NCI-H446 (cell line): ENCODE results near the gene NXPH4.

Source experiments
- DNase-seq, 2 experiments: peaks; one replicate each; lab custom pipeline; 2025; lab: John Stamatoyannopoulos, UW

Gene NXPH4

DNA sequence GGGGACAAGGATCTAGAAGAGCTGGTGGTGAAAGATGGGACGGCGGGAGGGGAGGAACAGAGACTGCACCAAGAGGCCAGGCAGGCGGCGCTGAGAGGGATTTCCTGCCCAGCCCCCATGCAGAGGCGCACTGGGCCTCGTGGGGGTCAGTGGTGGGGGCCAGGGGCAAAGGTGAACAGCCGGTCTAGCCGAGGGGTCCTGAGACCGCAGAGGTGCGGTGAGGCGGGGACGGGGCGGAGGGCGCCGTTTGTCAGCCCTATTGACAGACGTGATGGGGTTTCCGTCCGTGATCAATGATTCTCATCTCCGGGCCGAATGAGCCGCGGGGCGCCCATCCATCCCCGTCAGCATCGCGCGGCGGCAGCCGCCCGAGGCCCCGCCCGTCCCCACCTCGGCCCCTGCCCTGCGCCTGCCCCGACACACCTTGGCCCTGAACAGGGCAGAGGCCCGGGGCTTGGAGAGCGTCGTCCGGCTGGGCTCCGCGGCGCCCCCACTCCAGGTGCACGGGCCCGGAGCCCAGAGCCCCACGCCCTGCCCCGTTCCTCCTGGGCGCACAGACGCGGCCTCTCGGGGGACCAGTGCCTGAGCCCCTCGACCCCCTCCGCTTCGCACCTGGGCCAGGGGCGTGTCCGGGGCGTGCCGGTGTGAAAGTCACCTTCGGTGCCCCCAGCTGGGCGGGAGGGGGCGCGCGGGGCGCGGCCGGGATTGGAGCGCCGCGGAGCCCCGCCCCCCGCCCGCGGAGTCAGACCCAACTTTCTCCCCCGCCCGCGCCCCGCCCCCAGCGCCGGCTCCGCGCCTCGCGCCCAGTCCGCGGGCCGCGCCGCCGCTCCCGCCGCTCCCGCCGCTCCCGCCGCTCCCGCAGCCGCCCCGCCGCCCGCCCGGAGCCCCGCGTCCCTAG, at the start of gene NXPH4:
NXPH4 (plus strand) TSS at position 781 of the 898 bp plus-strand sequence. CDS start 176 bp downstream, outside the sequence.
- DNase-seq, result peak in 1 of 2 experiments; percentile 27

DNA sequence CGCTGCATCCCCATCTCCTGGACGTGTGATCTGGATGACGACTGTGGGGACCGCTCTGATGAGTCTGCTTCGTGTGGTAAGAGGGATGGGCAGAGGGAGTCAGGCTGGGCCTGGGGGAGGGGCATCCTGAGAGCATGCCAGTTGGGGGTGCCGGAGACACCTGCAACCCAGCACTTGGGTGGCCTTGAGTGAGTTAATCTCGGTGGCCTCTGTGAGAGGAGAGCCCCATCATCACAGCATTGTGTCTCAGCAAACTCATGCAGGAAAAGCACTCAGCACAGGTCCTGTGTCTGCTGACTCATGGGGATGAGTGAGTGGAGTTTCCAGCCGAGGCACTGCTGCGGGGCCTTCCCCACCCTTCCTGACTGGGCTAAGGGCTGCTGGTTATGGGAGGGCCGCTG, 49.6 kb upstream of the NXPH4 start:
- DNase-seq, result no peak

DNA sequence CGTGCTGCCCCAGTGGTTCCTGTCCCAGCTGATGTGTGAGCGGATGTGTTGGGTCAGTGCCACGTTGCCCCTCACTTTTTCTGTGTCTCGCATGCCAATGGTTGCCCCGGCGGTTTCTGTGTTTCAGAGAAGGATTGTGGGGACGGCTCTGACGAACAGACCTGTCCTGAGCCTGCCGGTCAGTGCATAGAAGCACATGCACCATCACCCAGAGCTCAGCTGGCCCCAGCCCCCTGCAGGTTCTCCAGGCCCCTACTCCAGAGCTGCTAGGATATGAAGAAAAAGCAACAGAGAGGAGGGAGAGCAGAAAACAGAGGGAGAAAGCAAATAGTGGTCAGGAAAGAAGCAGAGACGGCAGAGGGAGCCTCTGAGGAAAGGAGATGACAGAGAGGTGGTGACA, 48.5 kb upstream of the NXPH4 start:
- DNase-seq, result no peak

DNA sequence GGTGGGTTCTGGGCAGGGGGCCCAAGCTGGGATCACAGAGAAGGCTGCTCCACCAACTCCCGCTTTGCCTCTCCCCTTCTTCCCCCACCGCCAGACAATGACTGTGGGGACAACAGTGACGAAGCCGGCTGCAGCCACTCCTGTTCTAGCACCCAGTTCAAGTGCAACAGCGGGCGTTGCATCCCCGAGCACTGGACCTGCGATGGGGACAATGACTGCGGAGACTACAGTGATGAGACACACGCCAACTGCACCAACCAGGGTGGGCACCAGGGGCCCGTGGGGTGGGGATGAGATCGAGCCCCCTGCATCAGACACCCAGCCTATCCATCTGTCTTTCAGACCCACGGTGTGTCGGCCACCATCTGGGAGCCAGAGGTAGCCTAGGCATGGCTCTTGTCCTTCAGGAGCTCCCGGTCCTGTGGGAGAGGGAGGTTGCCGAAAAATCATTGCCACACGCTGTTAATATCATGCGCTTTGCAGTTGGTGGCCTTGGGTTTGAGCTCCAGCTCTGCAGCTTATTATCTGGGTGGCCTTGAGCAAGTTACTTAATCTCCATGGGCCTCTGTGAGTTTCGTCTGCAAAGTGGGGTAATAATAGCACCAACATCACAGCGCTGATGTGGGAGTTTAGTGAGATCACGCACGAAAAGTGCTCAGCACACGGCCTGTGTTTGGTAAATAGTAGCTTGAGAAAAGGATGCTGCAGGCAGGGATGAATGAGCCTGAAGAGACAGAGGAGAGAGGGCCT, 47.4 kb upstream of the NXPH4 start:
- DNase-seq, result no peak

DNA sequence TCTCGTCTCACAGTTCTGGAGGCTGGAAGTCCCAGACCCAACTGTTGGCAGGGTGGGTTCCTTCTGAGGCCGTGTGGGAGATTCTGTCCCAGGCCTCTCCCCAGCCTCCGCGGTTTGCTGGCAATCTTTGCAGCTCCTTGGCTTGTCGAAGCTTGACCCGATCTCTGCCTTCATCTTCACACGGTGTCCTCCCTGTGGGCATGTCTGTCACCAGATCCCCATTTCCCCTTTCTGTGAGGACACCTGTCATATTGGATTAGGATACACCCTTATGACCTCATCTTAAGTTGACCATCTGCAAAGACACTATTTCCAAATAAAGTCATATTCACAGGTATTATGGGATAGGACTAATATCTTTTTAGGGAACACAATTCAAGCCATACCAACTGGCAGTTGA, 46.6 kb upstream of the NXPH4 start:
- DNase-seq, result no peak

DNA sequence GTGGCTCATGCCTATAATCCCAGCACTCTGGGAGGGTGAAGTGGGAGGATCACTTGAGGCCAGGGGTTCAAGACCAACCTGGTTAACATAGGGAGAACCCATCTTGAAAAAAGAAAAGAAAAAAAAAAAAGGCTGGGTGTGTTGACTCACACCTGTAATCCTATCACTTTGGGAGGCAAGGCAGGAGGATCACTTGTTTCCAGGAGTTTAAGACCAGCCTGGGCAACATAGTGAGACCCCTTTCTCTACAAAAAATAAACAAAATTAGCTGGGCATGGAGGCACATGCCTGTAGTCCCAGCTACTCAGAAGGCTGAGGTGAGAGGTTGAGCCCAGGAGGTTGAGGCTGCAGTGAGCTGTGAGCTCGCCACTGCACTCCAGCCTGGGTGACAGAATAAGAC, 46.2 kb upstream of the NXPH4 start:
- no peak for DNase-seq

DNA sequence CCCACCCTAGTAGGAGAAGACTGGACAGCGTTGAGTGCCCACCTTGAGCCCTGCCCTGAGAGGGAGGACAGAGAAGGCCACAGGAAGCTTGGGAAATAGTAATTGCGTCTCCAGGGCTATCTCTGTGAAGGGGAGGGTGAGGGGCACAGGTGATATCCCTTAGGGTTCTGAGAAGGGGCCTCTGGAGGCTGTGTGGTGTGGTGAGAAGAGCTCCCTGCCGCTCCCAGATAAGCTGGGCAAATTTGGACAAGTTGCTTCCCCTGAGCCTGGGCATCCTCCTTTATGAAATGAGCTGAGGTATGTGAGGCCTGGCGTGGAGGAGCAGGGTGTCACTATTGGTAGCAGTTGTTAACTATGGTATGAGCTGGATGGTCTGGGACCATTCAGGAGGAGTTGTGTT, 45.7 kb upstream of the NXPH4 start:
- DNase-seq, result no peak

DNA sequence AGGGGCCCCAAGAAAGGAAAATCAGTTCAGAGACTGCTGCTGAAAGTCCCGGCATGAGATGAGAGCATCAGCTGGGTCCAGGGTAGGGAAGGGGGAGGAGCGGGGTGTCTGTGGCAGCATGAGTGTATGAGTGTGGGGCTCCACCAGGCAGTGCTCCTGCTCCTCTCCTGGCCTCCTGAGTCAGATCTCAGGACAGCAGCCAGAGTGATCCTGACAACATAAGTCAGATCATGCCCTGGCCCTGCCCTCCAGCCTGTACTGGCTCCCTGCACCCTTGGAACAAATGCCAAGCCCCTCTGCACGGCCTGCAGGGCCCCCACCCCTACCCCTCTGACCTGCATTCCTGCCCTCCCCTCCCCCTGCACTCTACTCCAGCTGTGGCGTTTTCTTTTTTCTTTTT, 44.9 kb upstream of the NXPH4 start:
- DNase-seq, result no peak

DNA sequence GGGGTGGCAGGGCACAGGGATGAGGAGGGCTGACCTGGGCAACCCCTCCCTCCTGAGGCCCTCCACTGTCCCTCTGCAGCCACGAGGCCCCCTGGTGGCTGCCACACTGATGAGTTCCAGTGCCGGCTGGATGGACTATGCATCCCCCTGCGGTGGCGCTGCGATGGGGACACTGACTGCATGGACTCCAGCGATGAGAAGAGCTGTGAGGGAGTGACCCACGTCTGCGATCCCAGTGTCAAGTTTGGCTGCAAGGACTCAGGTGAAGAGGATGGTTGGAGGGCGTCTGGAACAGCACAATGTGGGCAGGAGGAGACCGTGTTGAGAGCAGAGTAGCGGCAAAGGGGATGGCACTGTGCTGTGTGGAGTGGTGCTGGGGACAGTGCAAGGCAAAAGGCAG, 43.5 kb upstream of the NXPH4 start:
- no peak for DNase-seq

DNA sequence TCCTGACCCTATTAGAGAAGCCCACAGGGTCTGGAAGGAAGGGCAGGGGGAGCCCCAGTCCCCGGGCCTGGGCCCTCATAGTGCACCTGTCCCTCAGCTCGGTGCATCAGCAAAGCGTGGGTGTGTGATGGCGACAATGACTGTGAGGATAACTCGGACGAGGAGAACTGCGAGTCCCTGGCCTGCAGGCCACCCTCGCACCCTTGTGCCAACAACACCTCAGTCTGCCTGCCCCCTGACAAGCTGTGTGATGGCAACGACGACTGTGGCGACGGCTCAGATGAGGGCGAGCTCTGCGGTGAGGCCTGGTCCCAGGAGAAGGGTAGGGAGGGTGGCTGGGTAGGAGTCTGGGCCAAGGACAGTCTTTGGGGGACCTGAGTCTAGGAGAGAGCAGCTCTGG, 42.9 kb upstream of the NXPH4 start:
- DNase-seq, result no peak

DNA sequence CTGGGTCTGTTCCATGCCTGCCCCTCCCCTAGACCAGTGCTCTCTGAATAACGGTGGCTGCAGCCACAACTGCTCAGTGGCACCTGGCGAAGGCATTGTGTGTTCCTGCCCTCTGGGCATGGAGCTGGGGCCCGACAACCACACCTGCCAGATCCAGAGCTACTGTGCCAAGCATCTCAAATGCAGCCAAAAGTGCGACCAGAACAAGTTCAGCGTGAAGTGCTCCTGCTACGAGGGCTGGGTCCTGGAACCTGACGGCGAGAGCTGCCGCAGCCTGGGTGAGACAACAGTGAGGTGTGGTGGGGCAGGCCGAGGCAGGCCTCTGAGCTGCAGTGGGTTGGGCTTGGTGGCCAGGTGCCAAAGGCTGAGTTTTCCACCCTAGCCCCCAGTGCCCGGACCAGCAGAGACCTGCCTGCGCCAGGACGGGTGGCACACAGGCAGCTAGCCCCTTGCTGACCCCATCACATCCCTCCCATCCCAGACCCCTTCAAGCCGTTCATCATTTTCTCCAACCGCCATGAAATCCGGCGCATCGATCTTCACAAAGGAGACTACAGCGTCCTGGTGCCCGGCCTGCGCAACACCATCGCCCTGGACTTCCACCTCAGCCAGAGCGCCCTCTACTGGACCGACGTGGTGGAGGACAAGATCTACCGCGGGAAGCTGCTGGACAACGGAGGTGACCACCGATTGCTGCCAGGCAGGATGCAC, 41.0 kb upstream of the NXPH4 start:
- DNase-seq, result no peak

DNA sequence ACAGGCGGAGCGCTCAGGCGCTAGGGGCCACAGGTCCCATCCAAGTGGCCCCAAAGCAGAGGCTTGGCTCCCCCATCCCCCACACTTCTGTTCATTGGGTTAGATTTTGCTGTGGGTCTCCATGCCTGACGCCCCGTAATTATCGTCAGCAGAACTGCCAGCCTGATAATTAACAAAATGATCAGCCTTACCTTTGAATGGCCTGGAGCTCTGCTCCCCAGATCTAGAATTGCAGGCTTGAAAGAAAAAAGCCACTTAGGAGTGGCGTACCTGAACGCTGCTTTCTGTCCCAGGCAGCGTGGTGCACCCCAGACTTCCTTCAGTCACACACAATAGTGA, 40.5 kb upstream of the NXPH4 start:
- no peak for DNase-seq

DNA sequence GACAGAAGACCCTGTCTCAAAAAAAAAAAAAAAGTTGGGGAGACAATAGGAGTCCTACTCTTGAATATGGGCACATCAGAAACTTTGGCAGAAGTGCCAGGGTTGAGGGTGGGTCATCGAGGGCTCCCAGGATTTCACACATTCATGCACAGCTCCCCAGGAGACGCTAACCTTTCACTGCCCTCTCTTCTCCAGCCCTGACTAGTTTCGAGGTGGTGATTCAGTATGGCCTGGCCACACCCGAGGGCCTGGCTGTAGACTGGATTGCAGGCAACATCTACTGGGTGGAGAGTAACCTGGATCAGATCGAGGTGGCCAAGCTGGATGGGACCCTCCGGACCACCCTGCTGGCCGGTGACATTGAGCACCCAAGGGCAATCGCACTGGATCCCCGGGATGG, 39.7 kb upstream of the NXPH4 start:
- no peak for DNase-seq

DNA sequence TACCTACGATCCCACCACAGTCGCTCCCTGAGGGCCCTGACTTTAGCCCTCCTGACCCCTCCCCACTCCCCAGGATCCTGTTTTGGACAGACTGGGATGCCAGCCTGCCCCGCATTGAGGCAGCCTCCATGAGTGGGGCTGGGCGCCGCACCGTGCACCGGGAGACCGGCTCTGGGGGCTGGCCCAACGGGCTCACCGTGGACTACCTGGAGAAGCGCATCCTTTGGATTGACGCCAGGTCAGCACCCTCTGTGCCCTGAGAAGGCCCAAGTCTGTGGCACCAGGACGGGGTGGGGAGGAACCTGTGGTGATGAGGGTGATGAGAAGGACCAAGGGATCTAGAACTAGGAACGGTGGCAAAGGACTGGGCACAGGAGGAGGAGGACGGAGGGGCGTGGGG, 39.2 kb upstream of the NXPH4 start:
- no peak for DNase-seq

DNA sequence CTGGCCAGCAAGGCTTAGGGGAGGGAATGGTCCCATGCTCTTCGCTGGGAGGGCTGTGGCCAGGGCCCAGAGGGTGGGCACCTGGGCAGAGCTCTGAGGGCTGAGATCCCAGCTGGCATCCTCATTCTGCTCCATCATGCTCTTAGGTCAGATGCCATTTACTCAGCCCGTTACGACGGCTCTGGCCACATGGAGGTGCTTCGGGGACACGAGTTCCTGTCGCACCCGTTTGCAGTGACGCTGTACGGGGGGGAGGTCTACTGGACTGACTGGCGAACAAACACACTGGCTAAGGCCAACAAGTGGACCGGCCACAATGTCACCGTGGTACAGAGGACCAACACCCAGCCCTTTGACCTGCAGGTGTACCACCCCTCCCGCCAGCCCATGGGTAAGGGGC, 38.4 kb upstream of the NXPH4 start:
- DNase-seq, result no peak

DNA sequence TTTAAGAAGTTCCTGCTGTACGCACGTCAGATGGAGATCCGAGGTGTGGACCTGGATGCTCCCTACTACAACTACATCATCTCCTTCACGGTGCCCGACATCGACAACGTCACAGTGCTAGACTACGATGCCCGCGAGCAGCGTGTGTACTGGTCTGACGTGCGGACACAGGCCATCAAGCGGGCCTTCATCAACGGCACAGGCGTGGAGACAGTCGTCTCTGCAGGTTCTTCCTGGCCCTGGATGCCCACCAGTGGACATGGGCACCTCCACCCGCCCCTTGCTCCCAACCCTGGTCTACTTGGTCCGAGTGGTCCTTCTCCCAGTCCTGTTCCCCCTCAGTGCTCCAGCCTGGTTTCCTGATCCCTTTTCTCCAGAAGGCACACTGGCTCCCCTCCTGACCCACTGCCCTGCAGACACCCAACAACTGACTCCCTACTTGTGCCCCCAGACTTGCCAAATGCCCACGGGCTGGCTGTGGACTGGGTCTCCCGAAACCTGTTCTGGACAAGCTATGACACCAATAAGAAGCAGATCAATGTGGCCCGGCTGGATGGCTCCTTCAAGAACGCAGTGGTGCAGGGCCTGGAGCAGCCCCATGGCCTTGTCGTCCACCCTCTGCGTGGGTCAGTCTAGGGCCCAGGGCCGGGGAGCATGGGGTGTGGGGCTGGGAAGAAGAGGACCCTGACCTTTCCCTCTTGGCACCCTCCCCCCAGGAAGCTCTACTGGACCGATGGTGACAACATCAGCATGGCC, 37.1 kb upstream of the NXPH4 start:
- no peak for DNase-seq

DNA sequence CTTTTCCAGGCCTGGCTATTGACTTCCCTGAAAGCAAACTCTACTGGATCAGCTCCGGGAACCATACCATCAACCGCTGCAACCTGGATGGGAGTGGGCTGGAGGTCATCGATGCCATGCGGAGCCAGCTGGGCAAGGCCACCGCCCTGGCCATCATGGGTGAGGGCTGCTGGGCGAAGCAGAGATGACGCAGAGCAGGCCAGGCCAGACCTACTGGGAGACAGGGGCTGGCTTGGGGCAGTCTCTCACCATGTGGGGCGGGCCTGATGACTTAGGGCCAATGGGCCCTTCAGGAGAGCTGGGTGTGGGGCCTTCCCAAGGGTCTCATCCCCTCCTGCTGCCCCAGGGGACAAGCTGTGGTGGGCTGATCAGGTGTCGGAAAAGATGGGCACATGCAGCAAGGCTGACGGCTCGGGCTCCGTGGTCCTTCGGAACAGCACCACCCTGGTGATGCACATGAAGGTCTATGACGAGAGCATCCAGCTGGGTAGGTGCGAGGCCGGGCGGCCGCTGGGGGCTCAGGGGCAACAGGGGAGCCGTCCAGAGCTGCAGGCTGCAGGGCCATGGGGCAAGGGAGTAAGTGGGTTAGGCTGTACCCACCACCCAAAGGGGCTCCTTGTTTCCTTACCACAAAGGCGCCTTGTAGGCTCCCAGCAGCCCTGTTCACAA, 36.1 kb upstream of the NXPH4 start:
- no peak for DNase-seq

DNA sequence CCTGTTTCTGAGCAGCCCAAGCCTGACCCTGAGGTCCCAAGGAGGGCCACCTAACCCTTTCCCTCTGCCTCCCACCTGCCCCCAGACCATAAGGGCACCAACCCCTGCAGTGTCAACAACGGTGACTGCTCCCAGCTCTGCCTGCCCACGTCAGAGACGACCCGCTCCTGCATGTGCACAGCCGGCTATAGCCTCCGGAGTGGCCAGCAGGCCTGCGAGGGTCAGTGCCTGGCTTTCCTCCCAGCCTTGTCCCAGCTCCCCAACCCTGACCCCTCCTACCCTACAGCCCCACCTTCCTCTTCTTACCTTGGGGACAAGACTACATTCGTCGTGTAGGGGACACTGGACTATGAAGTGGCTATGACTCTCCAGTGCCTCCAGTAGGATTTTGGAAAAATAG, 35.5 kb upstream of the NXPH4 start:
- DNase-seq, result no peak

DNA sequence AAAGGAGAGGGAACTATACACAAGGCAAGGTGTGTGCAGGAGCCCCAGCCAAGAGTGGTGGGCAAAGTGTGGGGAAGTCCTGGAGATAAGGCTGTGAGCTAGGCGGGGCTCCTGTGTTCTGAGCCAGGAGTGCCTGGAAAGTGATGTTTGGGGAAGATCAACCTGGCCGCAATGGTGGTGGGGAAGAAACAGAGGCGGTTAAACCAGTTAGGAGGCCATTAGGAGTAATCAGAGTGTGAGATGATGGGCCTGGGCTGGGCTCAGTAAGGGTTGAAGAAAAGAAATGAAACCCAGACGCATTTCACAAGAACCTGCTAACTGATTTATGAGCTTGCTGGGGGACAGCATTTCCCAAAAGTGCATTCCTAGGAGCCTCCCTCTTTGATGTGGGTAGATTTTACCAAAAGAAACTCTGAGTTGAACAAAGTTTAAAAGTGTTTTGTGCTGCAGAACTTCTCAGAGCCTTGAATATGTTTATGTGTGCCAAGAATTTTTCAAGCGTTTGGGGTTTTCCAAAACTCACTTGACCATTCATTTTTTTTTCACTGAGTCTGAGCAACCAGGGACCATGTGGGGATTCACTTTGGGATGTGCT, 34.9 kb upstream of the NXPH4 start:
- no peak for DNase-seq

DNA sequence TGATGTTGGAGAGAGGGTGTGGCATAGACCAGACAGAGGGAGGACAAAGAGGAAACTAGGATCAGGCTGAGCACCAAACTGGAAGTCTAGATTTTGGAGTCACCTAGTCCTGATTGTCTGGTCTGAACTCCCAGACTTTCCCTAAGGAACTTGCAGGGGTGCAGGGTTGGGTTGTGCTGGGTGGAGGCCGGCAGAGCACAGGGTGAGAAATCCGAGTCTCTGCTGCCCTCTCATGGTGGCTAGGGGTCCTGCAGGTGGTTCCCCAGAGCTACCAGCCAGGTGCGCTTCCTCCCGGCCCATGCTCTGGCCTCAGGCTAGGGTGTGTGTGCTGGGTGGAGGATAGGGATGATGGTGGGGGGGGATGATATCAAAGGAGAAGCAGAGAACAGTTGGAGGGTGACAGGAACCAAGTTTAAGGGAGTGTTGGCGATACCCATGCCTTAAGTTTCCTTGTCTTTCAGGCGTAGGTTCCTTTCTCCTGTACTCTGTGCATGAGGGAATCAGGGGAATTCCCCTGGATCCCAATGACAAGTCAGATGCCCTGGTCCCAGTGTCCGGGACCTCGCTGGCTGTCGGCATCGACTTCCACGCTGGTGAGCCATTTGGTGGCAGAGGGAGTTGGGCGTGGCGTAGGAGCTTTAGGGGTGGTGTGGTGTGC, 33.5 kb upstream of the NXPH4 start:
- peak; percentile 21 to 57 for DNase-seq
